ENCODE data around the gene CHFR. TPM values are rescaled to one million over a fixed set of nuclear protein-coding genes. Genes with fewer than 3 reads are reported as not detected.

Gene CHFR
- total RNA-seq, 2 donors from 2014 or later = 57.0 to 80.4 TPM

- no peak overlapping the region for H3K27ac Mint-ChIP-seq
- no peak overlapping the region for H3K4me3 Mint-ChIP-seq
- H3K27me3 Mint-ChIP-seq (ENCODE audit: insufficient read depth) = no peaks in the 10 kb centered on the region
Measured at GRCh38 chr12:132926415-132926833, 39.0 kb upstream of the CHFR start.

GRCh38 chr12:132925597-132926414, 38.4 kb upstream of the CHFR start:
- Mint-ChIP-seq H3K27me3 (ENCODE audit: insufficient read depth) (no peaks in the 10 kb centered on the region), H3K9me3 (peaks cover 98% of the 10 kb centered on the region), H3K36me3 (ENCODE audit: low read depth) (peaks cover 81% of the 10 kb centered on the region), H3K27ac (no peak overlapping the region), H3K4me1 (no peaks in the 10 kb centered on the region), H3K4me3 (no peak overlapping the region)
- Histone ChIP-seq H3K9me3 (ENCODE audit: control insufficient read depth, low read length) (peaks cover 95% of the 10 kb centered on the region), H3K36me3 (ENCODE audit: control insufficient read depth, insufficient read depth, low read length) (peaks cover 32% of the 10 kb centered on the region), H3K9ac (ENCODE audit: extremely low read depth, low read length, poor library complexity, severe bottlenecking) (no peak overlapping the region), H3K4me1 (ENCODE audit: control insufficient read depth, insufficient read depth, low read length) (no peaks in the 10 kb centered on the region), H3K27ac (ENCODE audit: low read depth, low read length) (no peak overlapping the region), H3K4me3 (ENCODE audit: low read length) (peak overlapping the region; percentile 67), H3K27me3 (ENCODE audit: control insufficient read depth, insufficient read depth, low read length, poor library complexity, severe bottlenecking) (no peaks in the 10 kb centered on the region)
- no peak for DNase-seq
- no peak for TF ChIP-seq CTCF (conservative IDR thresholded peaks at IDR 0.05)
- WGBS, 2 experiments (ENCODE audit: insufficient coverage in 1 of 2, insufficient read length in 1 of 2) = 95 to 98% methylated on average over 7 to 8 of the region's 8 CpGs

More at GRCh38 chr12:132926415-132926833, 39.0 kb upstream of the CHFR start:
- H3K9ac ChIP-seq (ENCODE audit: extremely low read depth, low read length, poor library complexity, severe bottlenecking) = no peak overlapping the region
- Mint-ChIP-seq H3K9me3 (peaks cover 98% of the 10 kb centered on the region), H3K4me1 (no peaks in the 10 kb centered on the region), H3K36me3 (ENCODE audit: low read depth) (peaks cover 82% of the 10 kb centered on the region)
- peaks cover 34% of the 10 kb centered on the region for H3K36me3 ChIP-seq (ENCODE audit: control insufficient read depth, insufficient read depth, low read length)
- H3K4me1 ChIP-seq (ENCODE audit: control insufficient read depth, insufficient read depth, low read length) = no peaks in the 10 kb centered on the region
- H3K27ac ChIP-seq (ENCODE audit: low read depth, low read length) = no peak overlapping the region
- H3K27me3 ChIP-seq (ENCODE audit: control insufficient read depth, insufficient read depth, low read length, poor library complexity, severe bottlenecking) = no peaks in the 10 kb centered on the region
- WGBS, 2 experiments (ENCODE audit: insufficient coverage in 1 of 2, insufficient read length in 1 of 2) = 93% methylated on average over 2 to 6 of the region's 6 CpGs
- TF ChIP-seq CTCF (conservative IDR thresholded peaks at IDR 0.05) = no peak
- peak overlapping the region; percentile 67 for H3K4me3 ChIP-seq (ENCODE audit: low read length)
- peaks cover 95% of the 10 kb centered on the region for H3K9me3 ChIP-seq (ENCODE audit: control insufficient read depth, low read length)
- no peak for DNase-seq

GRCh38 chr12:132924356-132924755, 37.0 kb upstream of the CHFR start:
- TF ChIP-seq CTCF (conservative IDR thresholded peaks at IDR 0.05) = no peak
- H3K4me3 Mint-ChIP-seq = no peak overlapping the region
- H3K27ac Mint-ChIP-seq = no peak overlapping the region
- Histone ChIP-seq H3K9me3 (ENCODE audit: control insufficient read depth, low read length) (peaks cover 92% of the 10 kb centered on the region), H3K36me3 (ENCODE audit: control insufficient read depth, insufficient read depth, low read length) (peaks cover 25% of the 10 kb centered on the region), H3K27ac (ENCODE audit: low read depth, low read length) (no peak overlapping the region), H3K4me1 (ENCODE audit: control insufficient read depth, insufficient read depth, low read length) (no peaks in the 10 kb centered on the region), H3K27me3 (ENCODE audit: control insufficient read depth, insufficient read depth, low read length, poor library complexity, severe bottlenecking) (no peaks in the 10 kb centered on the region), H3K9ac (ENCODE audit: extremely low read depth, low read length, poor library complexity, severe bottlenecking) (no peak overlapping the region), H3K4me3 (ENCODE audit: low read length) (peak overlapping the region; percentile 67)
- no peaks in the 10 kb centered on the region for H3K27me3 Mint-ChIP-seq (ENCODE audit: insufficient read depth)
- peaks cover 71% of the 10 kb centered on the region for H3K36me3 Mint-ChIP-seq (ENCODE audit: low read depth)
- 96 to 100% methylated on average over 1 to 3 of the region's 3 CpGs for WGBS, 2 experiments (ENCODE audit: insufficient coverage in 1 of 2, insufficient read length in 1 of 2)
- no peaks in the 10 kb centered on the region for H3K4me1 Mint-ChIP-seq
- H3K9me3 Mint-ChIP-seq = peaks cover 99% of the 10 kb centered on the region
- no peak for DNase-seq
